DND-41 (cell line): ENCODE data around the gene SMAD7.

ENCODE experiments used
- CTCF ChIP-seq: IDR thresholded peaks from 2 replicates; pipeline ENCODE4 v1.5.1; 2012; ENCODE audit warnings: borderline replicate concordance, low read length, moderate library complexity, mild to moderate bottlenecking; ENCODE audit not compliant: poor library complexity, severe bottlenecking; ENCODE audit errors: extremely low read depth
- EZH2 ChIP-seq: IDR thresholded peaks from 3 replicates; pipeline ENCODE4 v1.6.1; 2012; ENCODE audit warnings: borderline replicate concordance, low read depth, mild to moderate bottlenecking, moderate library complexity, low read length, inconsistent platforms; ENCODE audit not compliant: severe bottlenecking

GRCh38 chr18:48882379-48882778 is 68.4 kb downstream of the SMAD7 start:
- TF ChIP-seq CTCF, result no peak
- no peak for TF ChIP-seq EZH2
